K562 (cell line): Measurements from ENCODE around the gene KNSTRN. TPM values are rescaled to one million over a fixed set of nuclear protein-coding genes. Genes with fewer than 3 reads are reported as not detected.

Source experiments
- CSDE1 ChIP-seq, 2 experiments: fragments of 450-650 bp; IDR thresholded peaks; 2 replicates each; pipeline ENCODE4 v1.6.1; 2016; ENCODE audit warnings: mild to moderate bottlenecking in 1 of 2
- RFX1 ChIP-seq: fragments of 450-650 bp; IDR thresholded peaks from 2 replicates; pipeline ENCODE4 v1.6.1; 2016; ENCODE audit warnings: mild to moderate bottlenecking, moderate library complexity
- TRIM25 ChIP-seq: fragments of 450-650 bp; IDR thresholded peaks from 2 replicates; pipeline ENCODE4 v1.7.0; 2016; ENCODE audit warnings: borderline replicate concordance
- ZBED1 ChIP-seq: IDR thresholded peaks from 2 replicates; pipeline ENCODE4 v1.6.1; 2014
- ZNF134 ChIP-seq: fragments of 250-450 bp; sonication (Bioruptor Pico); conservative IDR thresholded peaks from 2 replicates; pipeline ENCODE4 v1.4.0; 2020
- ZNF316 ChIP-seq: fragments of 450-650 bp; IDR thresholded peaks from 2 replicates; pipeline ENCODE4 v1.6.1; 2016
- ZNF668 ChIP-seq: fragments of 250-450 bp; sonication (Bioruptor Pico); IDR thresholded peaks from 2 replicates; pipeline ENCODE4 v1.8.0; 2022; ENCODE audit warnings: mild to moderate bottlenecking, inconsistent platforms
- polyA plus RNA-seq, 8 experiments: library from polyadenylated mRNA; depleted of rRNA in 4 of 8; stranded (reverse) in 5 of 8; unstranded in 3 of 8; fragments of >200 nt; fragmentation: Nextera tagmentation in 2 of 8; fragmentation: Illumina TruSeq in 1 of 8; extraction: Ambion mirVana in 2 of 8; extraction: Trizol in 1 of 8; gene quantifications; 2 replicates each; pipeline versions ENCODE4 v1.2.1 to v1.2.3, GENCODE V29; 2011 to 2014; ENCODE audit warnings: inconsistent platforms in 1 of 8, missing spikeins in 1 of 8
- total RNA-seq, 7 experiments: library from RNA; depleted of rRNA in 6 of 7; stranded (reverse); fragments of >200 nt in 6 of 7; fragmentation: Illumina TruSeq in 2 of 7; extraction: Trizol in 2 of 7; gene quantifications; 2 replicates each; pipeline versions ENCODE4 v1.2.1 to v1.2.3, GENCODE V29; 2011 to 2021; ENCODE audit warnings: low replicate concordance in 1 of 7
- TF ChIP-seq, protein P1 (sequence below), 2 experiments: fragments of 450-650 bp; IDR thresholded peaks; 2 replicates each; pipeline ENCODE4 v1.6.1; 2018; ENCODE audit warnings: mild to moderate bottlenecking in 2 of 2, low read depth in 1 of 2; ENCODE audit not compliant: partially characterized antibody in 2 of 2
- TF ChIP-seq, protein P2 (sequence below), 2 experiments: fragments of 450-650 bp in 1 of 2; IDR thresholded peaks; 2 replicates each; pipeline ENCODE4 v1.6.1; 2011 to 2017; ENCODE audit warnings: low read depth in 2 of 2, antibody characterized with exemption in 1 of 2, borderline replicate concordance in 1 of 2, low read length in 1 of 2, mild to moderate bottlenecking in 1 of 2, mixed read lengths in 1 of 2; ENCODE audit not compliant: control insufficient read depth in 1 of 2
- TF ChIP-seq, protein P3 (sequence below), 2 experiments: fragments of 250-450 bp in 1 of 2; fragments of 450-650 bp in 1 of 2; sonication (Bioruptor Pico) in 1 of 2; IDR thresholded peaks; 2 replicates each; pipeline versions ENCODE4 v1.6.1 to v1.8.0; 2016 to 2021; ENCODE audit warnings: mild to moderate bottlenecking in 2 of 2, moderate library complexity in 2 of 2, missing compliant biosample characterization in 1 of 2, missing genetic modification characterization in 1 of 2
- TF ChIP-seq, protein P4 (sequence below): fragments of 450-650 bp; formaldehyde crosslinking; IDR thresholded peaks from 2 replicates; pipeline ENCODE4 v1.4.0; 2022; ENCODE audit warnings: missing genetic modification characterization
- TF ChIP-seq, protein P5 (sequence below): fragments of 450-650 bp; IDR thresholded peaks from 2 replicates; pipeline ENCODE4 v1.6.1; 2016; ENCODE audit warnings: borderline replicate concordance

Gene KNSTRN
- total and polyA plus RNA-seq, 9 of the 15 experiments (the other 6 are each of a cell fraction or from before 2014, with no cell fraction given) = 48.7 to 88.2 (median 66.3) TPM

- TF ChIP-seq, protein P1, sequence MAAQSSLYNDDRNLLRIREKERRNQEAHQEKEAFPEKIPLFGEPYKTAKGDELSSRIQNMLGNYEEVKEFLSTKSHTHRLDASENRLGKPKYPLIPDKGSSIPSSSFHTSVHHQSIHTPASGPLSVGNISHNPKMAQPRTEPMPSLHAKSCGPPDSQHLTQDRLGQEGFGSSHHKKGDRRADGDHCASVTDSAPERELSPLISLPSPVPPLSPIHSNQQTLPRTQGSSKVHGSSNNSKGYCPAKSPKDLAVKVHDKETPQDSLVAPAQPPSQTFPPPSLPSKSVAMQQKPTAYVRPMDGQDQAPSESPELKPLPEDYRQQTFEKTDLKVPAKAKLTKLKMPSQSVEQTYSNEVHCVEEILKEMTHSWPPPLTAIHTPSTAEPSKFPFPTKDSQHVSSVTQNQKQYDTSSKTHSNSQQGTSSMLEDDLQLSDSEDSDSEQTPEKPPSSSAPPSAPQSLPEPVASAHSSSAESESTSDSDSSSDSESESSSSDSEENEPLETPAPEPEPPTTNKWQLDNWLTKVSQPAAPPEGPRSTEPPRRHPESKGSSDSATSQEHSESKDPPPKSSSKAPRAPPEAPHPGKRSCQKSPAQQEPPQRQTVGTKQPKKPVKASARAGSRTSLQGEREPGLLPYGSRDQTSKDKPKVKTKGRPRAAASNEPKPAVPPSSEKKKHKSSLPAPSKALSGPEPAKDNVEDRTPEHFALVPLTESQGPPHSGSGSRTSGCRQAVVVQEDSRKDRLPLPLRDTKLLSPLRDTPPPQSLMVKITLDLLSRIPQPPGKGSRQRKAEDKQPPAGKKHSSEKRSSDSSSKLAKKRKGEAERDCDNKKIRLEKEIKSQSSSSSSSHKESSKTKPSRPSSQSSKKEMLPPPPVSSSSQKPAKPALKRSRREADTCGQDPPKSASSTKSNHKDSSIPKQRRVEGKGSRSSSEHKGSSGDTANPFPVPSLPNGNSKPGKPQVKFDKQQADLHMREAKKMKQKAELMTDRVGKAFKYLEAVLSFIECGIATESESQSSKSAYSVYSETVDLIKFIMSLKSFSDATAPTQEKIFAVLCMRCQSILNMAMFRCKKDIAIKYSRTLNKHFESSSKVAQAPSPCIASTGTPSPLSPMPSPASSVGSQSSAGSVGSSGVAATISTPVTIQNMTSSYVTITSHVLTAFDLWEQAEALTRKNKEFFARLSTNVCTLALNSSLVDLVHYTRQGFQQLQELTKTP (IDR thresholded peaks at IDR 0.05; ENCODE audit: low read depth in 1 of 2, partially characterized antibody in 2 of 2) = no peak
- 0 out of 2 replicates have a peak, but pooled peaks have one; percentile 9 for TF ChIP-seq ZNF316
- TF ChIP-seq TRIM25 = no peak
- no peak for TF ChIP-seq ZNF668 (CRISPR knock-in tag)
- no peak for TF ChIP-seq RFX1
- TF ChIP-seq, protein P2, sequence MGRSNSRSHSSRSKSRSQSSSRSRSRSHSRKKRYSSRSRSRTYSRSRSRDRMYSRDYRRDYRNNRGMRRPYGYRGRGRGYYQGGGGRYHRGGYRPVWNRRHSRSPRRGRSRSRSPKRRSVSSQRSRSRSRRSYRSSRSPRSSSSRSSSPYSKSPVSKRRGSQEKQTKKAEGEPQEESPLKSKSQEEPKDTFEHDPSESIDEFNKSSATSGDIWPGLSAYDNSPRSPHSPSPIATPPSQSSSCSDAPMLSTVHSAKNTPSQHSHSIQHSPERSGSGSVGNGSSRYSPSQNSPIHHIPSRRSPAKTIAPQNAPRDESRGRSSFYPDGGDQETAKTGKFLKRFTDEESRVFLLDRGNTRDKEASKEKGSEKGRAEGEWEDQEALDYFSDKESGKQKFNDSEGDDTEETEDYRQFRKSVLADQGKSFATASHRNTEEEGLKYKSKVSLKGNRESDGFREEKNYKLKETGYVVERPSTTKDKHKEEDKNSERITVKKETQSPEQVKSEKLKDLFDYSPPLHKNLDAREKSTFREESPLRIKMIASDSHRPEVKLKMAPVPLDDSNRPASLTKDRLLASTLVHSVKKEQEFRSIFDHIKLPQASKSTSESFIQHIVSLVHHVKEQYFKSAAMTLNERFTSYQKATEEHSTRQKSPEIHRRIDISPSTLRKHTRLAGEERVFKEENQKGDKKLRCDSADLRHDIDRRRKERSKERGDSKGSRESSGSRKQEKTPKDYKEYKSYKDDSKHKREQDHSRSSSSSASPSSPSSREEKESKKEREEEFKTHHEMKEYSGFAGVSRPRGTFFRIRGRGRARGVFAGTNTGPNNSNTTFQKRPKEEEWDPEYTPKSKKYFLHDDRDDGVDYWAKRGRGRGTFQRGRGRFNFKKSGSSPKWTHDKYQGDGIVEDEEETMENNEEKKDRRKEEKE (IDR thresholded peaks at IDR 0.05; ENCODE audit: borderline replicate concordance in 1 of 2, control insufficient read depth in 1 of 2, low read depth in 2 of 2, low read length in 1 of 2) = peak in 1 of 2 experiments; percentile 93; a peak in 2 of 4 replicates
- TF ChIP-seq, protein P3, sequence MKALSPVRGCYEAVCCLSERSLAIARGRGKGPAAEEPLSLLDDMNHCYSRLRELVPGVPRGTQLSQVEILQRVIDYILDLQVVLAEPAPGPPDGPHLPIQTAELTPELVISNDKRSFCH (CRISPR knock-in tag; IDR thresholded peaks at IDR 0.05) = no peak
- TF ChIP-seq, protein P3 (tag; IDR thresholded peaks at IDR 0.05) = no peak
- peak; percentile 74; the same call in 1 of the 2 replicates for TF ChIP-seq ZBED1
- TF ChIP-seq ZNF134 (CRISPR knock-in tag) = no peak
- TF ChIP-seq CSDE1 (IDR thresholded peaks at IDR 0.05) = peak in 1 of 2 experiments; percentile 93; a peak in 2 of 4 replicates
- TF ChIP-seq, protein P4, sequence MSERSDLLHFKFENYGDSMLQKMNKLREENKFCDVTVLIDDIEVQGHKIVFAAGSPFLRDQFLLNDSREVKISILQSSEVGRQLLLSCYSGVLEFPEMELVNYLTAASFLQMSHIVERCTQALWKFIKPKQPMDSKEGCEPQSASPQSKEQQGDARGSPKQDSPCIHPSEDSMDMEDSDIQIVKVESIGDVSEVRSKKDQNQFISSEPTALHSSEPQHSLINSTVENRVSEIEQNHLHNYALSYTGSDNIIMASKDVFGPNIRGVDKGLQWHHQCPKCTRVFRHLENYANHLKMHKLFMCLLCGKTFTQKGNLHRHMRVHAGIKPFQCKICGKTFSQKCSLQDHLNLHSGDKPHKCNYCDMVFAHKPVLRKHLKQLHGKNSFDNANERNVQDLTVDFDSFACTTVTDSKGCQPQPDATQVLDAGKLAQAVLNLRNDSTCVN = no peak
- TF ChIP-seq, protein P5, sequence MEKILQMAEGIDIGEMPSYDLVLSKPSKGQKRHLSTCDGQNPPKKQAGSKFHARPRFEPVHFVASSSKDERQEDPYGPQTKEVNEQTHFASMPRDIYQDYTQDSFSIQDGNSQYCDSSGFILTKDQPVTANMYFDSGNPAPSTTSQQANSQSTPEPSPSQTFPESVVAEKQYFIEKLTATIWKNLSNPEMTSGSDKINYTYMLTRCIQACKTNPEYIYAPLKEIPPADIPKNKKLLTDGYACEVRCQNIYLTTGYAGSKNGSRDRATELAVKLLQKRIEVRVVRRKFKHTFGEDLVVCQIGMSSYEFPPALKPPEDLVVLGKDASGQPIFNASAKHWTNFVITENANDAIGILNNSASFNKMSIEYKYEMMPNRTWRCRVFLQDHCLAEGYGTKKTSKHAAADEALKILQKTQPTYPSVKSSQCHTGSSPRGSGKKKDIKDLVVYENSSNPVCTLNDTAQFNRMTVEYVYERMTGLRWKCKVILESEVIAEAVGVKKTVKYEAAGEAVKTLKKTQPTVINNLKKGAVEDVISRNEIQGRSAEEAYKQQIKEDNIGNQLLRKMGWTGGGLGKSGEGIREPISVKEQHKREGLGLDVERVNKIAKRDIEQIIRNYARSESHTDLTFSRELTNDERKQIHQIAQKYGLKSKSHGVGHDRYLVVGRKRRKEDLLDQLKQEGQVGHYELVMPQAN = peak; percentile 61; the same call in 1 of the 2 replicates
Observed at GRCh38 chr15:40382580-40383456, at the start of gene KNSTRN (continued).
